SH-SY5Y (cell line): ENCODE measurements around the gene PEX5.

Experiments
- GATA2 ChIP-seq: IDR thresholded peaks from 2 replicates; pipeline ENCODE4 v1.6.1; 2011; ENCODE audit warnings: mild to moderate bottlenecking, low read depth, low read length
- GATA3 ChIP-seq: IDR thresholded peaks from 2 replicates; pipeline ENCODE4 v1.6.1; 2011; ENCODE audit warnings: low read depth, mild to moderate bottlenecking, low read length, moderate library complexity

Gene PEX5

GRCh38 chr12:7221486-7221885, 32.0 kb downstream of the PEX5 start:
- TF ChIP-seq GATA2 (no peak), GATA3 (no peak)

DNA sequence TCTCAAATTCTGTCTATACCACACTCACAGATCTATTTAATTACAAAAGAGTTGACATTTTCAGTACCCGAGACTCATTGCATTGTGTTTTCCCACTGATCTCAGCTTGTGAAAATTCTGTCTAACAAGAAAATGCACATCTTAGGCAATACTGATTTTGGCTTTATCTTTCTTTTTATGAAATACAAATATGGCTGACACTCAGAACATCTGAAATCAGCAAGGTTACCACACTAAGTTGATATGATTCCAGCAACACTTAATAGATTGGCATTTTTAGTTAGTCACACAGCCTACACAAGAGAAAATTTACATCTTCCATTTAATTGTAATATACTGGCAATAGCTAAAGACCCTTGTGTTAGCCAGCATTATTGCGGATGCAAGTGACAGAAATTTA, 40.3 kb downstream of the PEX5 start:
- TF ChIP-seq GATA3 (no peak), GATA2 (no peak)

DNA sequence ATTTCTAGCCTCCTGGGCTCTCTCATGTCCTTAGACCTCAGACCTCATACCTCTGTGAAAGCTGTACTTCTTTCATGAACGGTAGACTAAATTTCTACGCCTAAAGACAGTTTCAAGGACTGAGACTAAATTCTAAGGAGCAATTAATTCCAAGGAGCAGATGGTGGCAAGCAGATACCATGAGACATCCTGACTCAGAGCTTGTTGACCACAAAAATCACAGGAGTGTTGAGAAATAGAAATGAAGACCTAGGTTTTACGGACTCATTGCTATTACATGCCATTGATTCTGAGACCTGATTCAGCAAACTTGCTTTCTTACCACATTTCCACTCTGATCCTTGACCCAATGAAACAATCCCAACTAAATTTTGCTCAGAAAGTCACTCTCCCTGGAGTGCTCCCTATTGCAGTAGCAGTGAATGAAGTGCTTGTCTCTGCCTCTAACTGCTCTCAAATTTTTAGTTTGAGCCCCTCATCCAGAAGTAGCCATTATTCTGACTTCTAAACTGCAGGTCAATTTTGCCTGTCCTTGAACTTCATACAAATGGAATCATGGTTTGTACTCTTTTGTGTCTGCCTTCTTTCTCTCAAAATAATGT, 52.0 kb downstream of the PEX5 start:
- TF ChIP-seq GATA2 (no peak), GATA3 (no peak)

DNA sequence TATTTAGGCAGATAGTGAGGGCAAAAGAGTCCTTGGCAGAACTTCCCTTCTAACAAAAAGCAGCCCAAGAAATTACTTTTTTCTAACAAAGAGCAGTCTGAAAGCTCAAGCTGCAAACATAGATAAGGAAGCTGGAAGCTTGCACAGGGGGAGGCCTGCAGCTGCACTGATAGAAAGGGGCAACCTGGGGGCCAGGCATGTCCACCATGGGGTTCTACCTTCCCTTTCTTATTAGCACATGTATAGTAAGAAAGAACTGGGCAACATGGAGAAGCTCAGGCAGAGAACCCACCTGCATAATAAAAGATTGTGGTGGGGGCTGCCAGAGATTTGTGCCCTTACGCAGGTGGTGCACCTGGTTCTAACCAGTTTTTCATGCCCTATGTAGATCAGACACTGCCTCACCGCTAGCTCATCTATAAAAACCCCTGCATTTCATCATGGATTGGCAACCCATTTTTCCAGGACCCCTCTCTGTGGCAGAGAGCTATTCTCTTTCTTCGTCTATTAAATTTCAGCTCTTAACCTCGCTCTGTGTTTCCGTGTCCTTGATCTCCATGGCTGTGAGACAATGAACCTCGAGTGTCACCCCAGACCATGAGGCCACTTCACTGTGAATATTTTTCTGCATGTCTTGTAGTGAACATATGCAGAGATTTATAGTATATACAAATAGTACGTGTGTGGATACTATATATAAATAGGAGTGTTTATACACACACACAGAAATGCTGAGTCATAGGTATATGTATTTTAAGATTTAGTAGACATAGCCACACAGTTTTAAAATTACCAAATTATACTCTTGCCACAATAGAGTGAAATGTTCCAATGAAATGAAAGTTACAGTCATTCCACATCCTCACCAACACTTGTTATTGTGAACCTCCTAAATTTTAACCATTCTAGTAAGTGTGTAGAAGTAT, 53.0 kb downstream of the PEX5 start:
- TF ChIP-seq GATA3 (no peak), GATA2 (no peak)

GRCh38 chr12:7259060-7259459, 69.6 kb downstream of the PEX5 start:
- TF ChIP-seq GATA2 = no peak
- TF ChIP-seq GATA3 = no peak
